WI38 (cell line): ENCODE results near the gene PRR5L.

Experiments used
- H3K4me3 ChIP-seq: 2 replicates; pipeline ENCODE4 v1.5.1; 2011; ENCODE audit warnings: low read depth, mild to moderate bottlenecking, control low read depth, low read length
- CTCF ChIP-seq: IDR thresholded peaks from 2 replicates; pipeline ENCODE4 v1.5.1; 2012; ENCODE audit warnings: low read depth, mild to moderate bottlenecking, control low read depth, low read length

Gene PRR5L

GRCh38 chr11:36296884-36297543 lies 926 bp downstream of the PRR5L start:
- TF ChIP-seq CTCF = no peak
- H3K4me3 ChIP-seq = no peak overlapping the region

GRCh38 chr11:36300650-36301049 lies 4.6 kb downstream of the PRR5L start:
- TF ChIP-seq CTCF = no peak
- H3K4me3 ChIP-seq = no peak overlapping the region

- TF ChIP-seq CTCF = no peak
- no peak overlapping the region for H3K4me3 ChIP-seq
Observed at GRCh38 chr11:36304351-36304750, 8.3 kb downstream of the PRR5L start.

GRCh38 chr11:36305047-36305446 lies 9.0 kb downstream of the PRR5L start:
- TF ChIP-seq CTCF = no peak
- H3K4me3 ChIP-seq = no peak overlapping the region

GRCh38 chr11:36306888-36307287 lies 10.8 kb downstream of the PRR5L start:
- H3K4me3 ChIP-seq = no peak overlapping the region
- TF ChIP-seq CTCF = peak; percentile 8; the same call in 1 of the 2 replicates

GRCh38 chr11:36308577-36308976 lies 12.5 kb downstream of the PRR5L start:
- H3K4me3 ChIP-seq = no peak overlapping the region
- TF ChIP-seq CTCF = no peak

GRCh38 chr11:36309779-36310178 lies 13.7 kb downstream of the PRR5L start:
- H3K4me3 ChIP-seq = no peak overlapping the region

More at GRCh38 chr11:36309779-36310178, 13.7 kb downstream of the PRR5L start:
- TF ChIP-seq CTCF = no peak
